ENCODE results near the gene ALDH1L1. TPM values are rescaled to one million over a fixed set of nuclear protein-coding genes. Genes with fewer than 3 reads are reported as not detected.

ALDH1L1 gene
- total and polyA plus RNA-seq, 2 of the 13 experiments (the other 11 are each of a cell fraction or from before 2014, with no cell fraction given): 11.2 to 28.7 TPM

DNA sequence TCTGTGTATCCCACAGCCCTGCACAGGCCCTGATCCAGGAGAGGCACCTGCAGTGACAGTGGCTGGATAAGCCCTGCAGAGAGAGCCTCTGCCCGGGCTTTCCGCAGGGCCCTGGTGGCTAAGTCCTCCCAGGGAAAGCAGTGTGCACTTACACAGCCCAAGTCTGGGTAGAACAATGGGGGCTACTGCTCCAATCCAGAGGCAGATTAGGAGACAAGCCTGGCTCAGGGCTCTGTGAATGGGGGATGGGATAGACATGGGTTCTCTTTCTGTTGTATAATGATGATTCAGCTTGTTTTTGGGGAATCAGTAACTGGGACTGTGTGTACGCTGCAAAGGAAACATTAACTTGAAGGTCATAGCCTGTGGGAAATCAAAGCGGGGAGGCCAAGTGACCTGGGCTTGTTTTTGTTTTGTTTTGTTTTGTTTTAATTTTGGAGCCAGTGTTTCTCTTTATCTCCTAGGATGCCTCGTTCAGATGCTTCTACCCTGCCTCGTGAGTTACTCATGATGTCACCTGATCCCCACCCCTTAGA lies 4.1 kb upstream of the ALDH1L1 start (continued):
- peak; percentile 82 for TF ChIP-seq ZNF281 (CRISPR knock-in tag; IDR thresholded peaks at IDR 0.05; ENCODE audit: borderline replicate concordance)
- peak; percentile 82; the same call in 1 of the 2 replicates for TF ChIP-seq ZNF691 (CRISPR knock-in tag; IDR thresholded peaks at IDR 0.05; ENCODE audit: borderline replicate concordance, low read depth)
- peak; percentile 35; the same call in 1 of the 2 replicates for TF ChIP-seq HMG20A (CRISPR knock-in tag; IDR thresholded peaks at IDR 0.05; ENCODE audit: borderline replicate concordance)
- TF ChIP-seq CREB1 (IDR thresholded peaks at IDR 0.05): no peak
- TF ChIP-seq CREB1 (CRISPR knock-in tag; IDR thresholded peaks at IDR 0.05): no peak
- peak; percentile 24; the same call in 1 of the 2 replicates for TF ChIP-seq GATAD2A (CRISPR knock-in tag; IDR thresholded peaks at IDR 0.05)
- no peak for TF ChIP-seq ETV6 (CRISPR knock-in tag; conservative IDR thresholded peaks at IDR 0.05)
- TF ChIP-seq, protein P1, sequence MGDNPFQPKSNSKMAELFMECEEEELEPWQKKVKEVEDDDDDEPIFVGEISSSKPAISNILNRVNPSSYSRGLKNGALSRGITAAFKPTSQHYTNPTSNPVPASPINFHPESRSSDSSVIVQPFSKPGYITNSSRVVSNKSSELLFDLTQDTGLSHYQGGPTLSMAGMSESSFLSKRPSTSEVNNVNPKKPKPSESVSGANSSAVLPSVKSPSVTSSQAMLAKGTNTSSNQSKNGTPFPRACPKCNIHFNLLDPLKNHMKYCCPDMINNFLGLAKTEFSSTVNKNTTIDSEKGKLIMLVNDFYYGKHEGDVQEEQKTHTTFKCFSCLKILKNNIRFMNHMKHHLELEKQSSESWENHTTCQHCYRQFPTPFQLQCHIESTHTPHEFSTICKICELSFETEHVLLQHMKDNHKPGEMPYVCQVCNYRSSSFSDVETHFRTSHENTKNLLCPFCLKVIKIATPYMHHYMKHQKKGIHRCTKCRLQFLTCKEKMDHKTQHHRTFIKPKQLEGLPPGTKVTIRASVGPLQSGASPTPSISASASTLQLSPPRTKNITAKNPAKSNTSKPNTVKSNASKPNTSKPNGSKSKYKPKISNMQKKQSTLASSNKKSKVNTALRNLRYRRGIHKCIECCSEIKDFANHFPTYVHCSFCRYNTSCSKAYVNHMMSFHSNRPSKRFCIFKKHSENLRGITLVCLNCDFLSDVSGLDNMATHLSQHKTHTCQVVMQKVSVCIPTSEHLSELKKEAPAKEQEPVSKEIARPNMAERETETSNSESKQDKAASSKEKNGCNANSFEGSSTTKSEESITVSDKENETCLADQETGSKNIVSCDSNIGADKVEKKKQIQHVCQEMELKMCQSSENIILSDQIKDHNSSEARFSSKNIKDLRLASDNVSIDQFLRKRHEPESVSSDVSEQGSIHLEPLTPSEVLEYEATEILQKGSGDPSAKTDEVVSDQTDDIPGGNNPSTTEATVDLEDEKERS (CRISPR knock-in tag; IDR thresholded peaks at IDR 0.05): 0 out of 2 replicates have a peak, but pooled peaks have one; percentile 33
- TF ChIP-seq ATF2 (CRISPR knock-in tag; IDR thresholded peaks at IDR 0.05): 0 out of 2 replicates have a peak, but pooled peaks have one; percentile 38
- TF ChIP-seq ARNT2 (CRISPR knock-in tag; IDR thresholded peaks at IDR 0.05; ENCODE audit: low read depth): 0 out of 2 replicates have a peak, but pooled peaks have one; percentile 28
- TF ChIP-seq NR2F2 (IDR thresholded peaks at IDR 0.05; ENCODE audit: borderline replicate concordance, low read depth): peak; percentile 61; the same call in 1 of the 2 replicates
- TF ChIP-seq PHF21A (CRISPR knock-in tag; IDR thresholded peaks at IDR 0.05): peak; percentile 34; the same call in 1 of the 2 replicates
- 0 out of 2 replicates have a peak, but pooled peaks have one; percentile 24 for TF ChIP-seq DMAP1 (CRISPR knock-in tag; IDR thresholded peaks at IDR 0.05)
- no peak for TF ChIP-seq STAG1 (CRISPR knock-in tag; IDR thresholded peaks at IDR 0.05)
- TF ChIP-seq LCORL (IDR thresholded peaks at IDR 0.05): peak; percentile 94
- TF ChIP-seq LCORL (CRISPR knock-in tag; IDR thresholded peaks at IDR 0.05): peak; percentile 98
- no peak for TF ChIP-seq ZNF652 (CRISPR knock-in tag; IDR thresholded peaks at IDR 0.05; ENCODE audit: borderline replicate concordance, low read depth)
- TF ChIP-seq, protein P2, sequence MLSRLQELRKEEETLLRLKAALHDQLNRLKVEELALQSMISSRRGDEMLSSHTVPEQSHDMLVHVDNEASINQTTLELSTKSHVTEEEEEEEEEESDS (CRISPR knock-in tag; IDR thresholded peaks at IDR 0.05; ENCODE audit: borderline replicate concordance): no peak
- TF ChIP-seq NFE2 (CRISPR knock-in tag; IDR thresholded peaks at IDR 0.05): peak; percentile 76; the same call in 1 of the 2 replicates
- peak; percentile 81 for TF ChIP-seq NR2F6 (IDR thresholded peaks at IDR 0.05)
- TF ChIP-seq NR2F6 (CRISPR knock-in tag; IDR thresholded peaks at IDR 0.05): peak; percentile 58
- peak; percentile 44; the same call in 1 of the 2 replicates for TF ChIP-seq NCOR1 (IDR thresholded peaks at IDR 0.05; ENCODE audit: borderline replicate concordance, low read length)
- TF ChIP-seq SOX13 (IDR thresholded peaks at IDR 0.05): no peak
- TF ChIP-seq SOX13 (CRISPR knock-in tag; conservative IDR thresholded peaks at IDR 0.05 in 1 of 2, IDR thresholded peaks at IDR 0.05 in 1 of 2): peak in 1 of 2 experiments; percentile 53; a peak in 1 of 4 replicates

Data from HepG2 (cell line).